GM12865 (cell line): Measurements from ENCODE around the gene TBC1D2.
"Not testable (repeated sequence)": the region's sequence is repeated elsewhere in the genome, so short reads cannot be mapped to it uniquely, and the experiment has no call there.

Source experiments
- DNase-seq: peaks from one replicate; pipeline ENCODE4 v3.0.0; 2010; ENCODE audit warnings: low read depth
- H3K4me3 ChIP-seq: 2 replicates; pipeline ENCODE4 v1.5.1; 2011; ENCODE audit warnings: mild to moderate bottlenecking, low read depth, low read length, control low read depth
- CTCF ChIP-seq: IDR thresholded peaks from 2 replicates; pipeline ENCODE4 v1.5.1; 2011; ENCODE audit warnings: low read length, control low read depth, low read depth, inconsistent platforms; ENCODE audit not compliant: insufficient read depth; ENCODE audit errors: missing control alignments

Gene TBC1D2

DNA sequence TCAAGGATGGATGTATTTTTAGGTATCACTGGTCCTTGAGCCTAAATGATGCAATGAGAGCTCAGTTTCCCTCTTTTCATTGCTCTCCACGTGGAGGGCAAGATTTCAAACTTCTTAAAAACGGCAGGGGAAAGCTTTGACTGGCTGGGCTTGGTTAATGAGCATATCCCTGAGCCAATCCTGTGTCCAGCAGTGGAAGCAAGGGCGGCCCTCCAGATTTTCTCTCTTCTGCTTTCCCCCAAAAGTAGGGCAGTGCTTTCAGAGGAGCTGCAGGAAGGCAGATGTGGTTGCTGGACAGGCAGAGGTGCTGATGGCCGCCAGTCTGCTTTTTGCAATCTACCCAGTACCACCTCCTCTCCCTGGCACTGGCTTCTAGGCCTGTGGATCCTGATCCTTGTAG lies 30.0 kb upstream of the TBC1D2 start:
- DNase-seq = no peak
- no peak overlapping the region for H3K4me3 ChIP-seq
- TF ChIP-seq CTCF = no peak

GRCh38 chr9:98284754-98285153 lies 29.3 kb upstream of the TBC1D2 start:
- no peak overlapping the region for H3K4me3 ChIP-seq
- TF ChIP-seq CTCF = no peak

DNA sequence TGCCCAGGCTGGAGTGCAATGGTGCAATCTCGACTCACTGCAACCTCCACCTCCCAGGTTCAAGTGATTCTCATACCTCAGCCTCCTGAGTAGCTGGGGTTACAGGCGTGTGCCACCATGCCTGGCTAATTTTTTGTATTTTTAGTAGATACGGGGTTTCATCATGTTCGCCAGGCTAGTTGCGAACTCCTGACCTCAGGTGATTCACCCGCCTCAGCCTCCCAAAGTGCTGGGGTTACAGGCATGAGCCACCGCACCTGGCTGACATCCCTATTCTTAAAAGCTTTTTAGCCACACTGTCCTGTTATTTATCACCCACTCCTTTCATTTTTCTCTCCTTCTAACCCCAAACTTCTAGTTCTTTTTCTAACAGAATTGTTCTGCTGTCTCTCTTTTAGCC lies 27.7 kb upstream of the TBC1D2 start:
- not testable (repeated sequence) for H3K4me3 ChIP-seq, DNase-seq

More at GRCh38 chr9:98284754-98285153, 29.3 kb upstream of the TBC1D2 start:
- DNase-seq = no peak

GRCh38 chr9:98281281-98281680 lies 25.8 kb upstream of the TBC1D2 start:
- no peak overlapping the region for H3K4me3 ChIP-seq
- DNase-seq = no peak
- TF ChIP-seq CTCF = no peak

DNA sequence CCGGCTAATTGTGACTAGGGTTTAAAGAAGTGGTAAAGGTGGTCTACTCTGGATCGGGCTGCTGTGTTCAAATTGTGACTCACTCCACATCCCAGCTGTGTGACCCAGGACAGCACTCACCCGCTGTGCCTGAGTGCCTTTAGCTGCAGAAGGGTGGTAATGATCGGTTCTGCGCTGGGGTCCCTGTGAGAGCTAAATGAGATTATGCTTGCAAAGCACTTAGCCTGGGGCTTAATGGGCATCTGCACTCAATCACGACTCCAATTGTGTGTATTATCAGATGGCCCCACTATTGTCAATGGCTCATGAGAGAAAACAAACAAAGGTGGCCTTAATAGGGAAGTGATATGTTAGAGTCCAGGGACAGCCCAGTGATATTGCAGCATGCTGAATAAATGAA lies 25.1 kb upstream of the TBC1D2 start:
- DNase-seq = no peak
- no peak for TF ChIP-seq CTCF
- H3K4me3 ChIP-seq = no peak overlapping the region

- no peak for TF ChIP-seq CTCF
These were observed 24.7 kb upstream of the TBC1D2 start for GRCh38 chr9:98280162-98280561.

GRCh38 chr9:98276907-98277469 lies 21.5 kb upstream of the TBC1D2 start:
- no peak for TF ChIP-seq CTCF
- no peak for DNase-seq
- H3K4me3 ChIP-seq = no peak overlapping the region

More at GRCh38 chr9:98280162-98280561, 24.7 kb upstream of the TBC1D2 start:
- DNase-seq = no peak
- no peak overlapping the region for H3K4me3 ChIP-seq
